Measurements from ENCODE around the gene POC1A.

GRCh38 chr3:52089691-52090090 lies 64.5 kb downstream of the POC1A start:
- TF ChIP-seq POLR2A (IDR thresholded peaks at IDR 0.05) = no peak
- TF ChIP-seq, protein P1, sequence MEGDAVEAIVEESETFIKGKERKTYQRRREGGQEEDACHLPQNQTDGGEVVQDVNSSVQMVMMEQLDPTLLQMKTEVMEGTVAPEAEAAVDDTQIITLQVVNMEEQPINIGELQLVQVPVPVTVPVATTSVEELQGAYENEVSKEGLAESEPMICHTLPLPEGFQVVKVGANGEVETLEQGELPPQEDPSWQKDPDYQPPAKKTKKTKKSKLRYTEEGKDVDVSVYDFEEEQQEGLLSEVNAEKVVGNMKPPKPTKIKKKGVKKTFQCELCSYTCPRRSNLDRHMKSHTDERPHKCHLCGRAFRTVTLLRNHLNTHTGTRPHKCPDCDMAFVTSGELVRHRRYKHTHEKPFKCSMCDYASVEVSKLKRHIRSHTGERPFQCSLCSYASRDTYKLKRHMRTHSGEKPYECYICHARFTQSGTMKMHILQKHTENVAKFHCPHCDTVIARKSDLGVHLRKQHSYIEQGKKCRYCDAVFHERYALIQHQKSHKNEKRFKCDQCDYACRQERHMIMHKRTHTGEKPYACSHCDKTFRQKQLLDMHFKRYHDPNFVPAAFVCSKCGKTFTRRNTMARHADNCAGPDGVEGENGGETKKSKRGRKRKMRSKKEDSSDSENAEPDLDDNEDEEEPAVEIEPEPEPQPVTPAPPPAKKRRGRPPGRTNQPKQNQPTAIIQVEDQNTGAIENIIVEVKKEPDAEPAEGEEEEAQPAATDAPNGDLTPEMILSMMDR (IDR thresholded peaks at IDR 0.05) = no peak
